ENCODE results near the gene TAF11L9. TPM values are rescaled to one million over a fixed set of nuclear protein-coding genes. Genes with fewer than 3 reads are reported as not detected.
"Not testable (repeated sequence)": the region's sequence is repeated elsewhere in the genome, so short reads cannot be mapped to it uniquely, and the experiment has no call there.

TAF11L9 gene
- polyA plus RNA-seq, 1 of the 3 experiments (the other 2 are of a cell fraction): not detected

DNA sequence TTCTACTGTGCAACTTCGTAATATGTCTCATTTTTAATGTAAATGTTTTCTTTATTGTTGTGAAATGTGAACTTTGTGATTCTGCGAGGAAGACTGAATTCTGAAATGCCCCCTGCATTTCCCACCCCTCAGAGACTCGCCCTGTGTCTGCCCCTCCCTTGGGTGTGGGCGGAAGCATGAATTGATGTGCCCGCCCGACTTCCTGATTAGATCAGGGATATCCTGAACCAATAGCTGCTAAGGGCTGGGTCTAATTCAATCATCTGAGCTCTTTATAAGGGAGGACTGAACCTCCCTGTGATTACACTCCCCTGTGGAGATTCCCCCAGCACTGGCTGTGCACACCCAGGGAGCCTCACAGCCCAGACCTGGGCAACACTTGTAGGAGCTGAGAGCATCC is 9.7 kb upstream of the TAF11L9 start, which contains the start of gene TAF11L11:
TSS of gene TAF11L11 (plus strand) at position 304 of the 400 bp plus-strand sequence.
- 21% methylated on average over 6 of the region's 6 CpGs for WGBS (ENCODE audit: low lambda C conversion rate)
- H3K36me3 ChIP-seq (replicated peaks in 1 of 2; ENCODE audit: control insufficient read depth in 1 of 2, insufficient read depth in 2 of 2, low read length in 1 of 2); H3K9me3 ChIP-seq; H3K27me3 ChIP-seq (ENCODE audit: insufficient read depth); H3K79me2 ChIP-seq (ENCODE audit: insufficient read depth); POLR2A ChIA-PET; H3F3A ChIP-seq (replicated peaks; ENCODE audit: insufficient read depth); H3K9me2 ChIP-seq; H4K20me1 ChIP-seq (ENCODE audit: insufficient read depth); H2AFZ ChIP-seq (ENCODE audit: low read depth); H3K4me2 ChIP-seq; H3K4me1 ChIP-seq (ENCODE audit: control insufficient read depth in 1 of 2, insufficient read depth in 2 of 2, low read depth in 1 of 2, low read length in 1 of 2); CTCF ChIA-PET; H3K27ac ChIP-seq (ENCODE audit: low read depth in 2 of 2, low read length in 1 of 2); H3K4me3 ChIP-seq (ENCODE audit: low read depth in 2 of 2, low read length in 1 of 2); H3K9ac ChIP-seq: not testable (repeated sequence)
- peak; percentile 14 for DNase-seq

DNA sequence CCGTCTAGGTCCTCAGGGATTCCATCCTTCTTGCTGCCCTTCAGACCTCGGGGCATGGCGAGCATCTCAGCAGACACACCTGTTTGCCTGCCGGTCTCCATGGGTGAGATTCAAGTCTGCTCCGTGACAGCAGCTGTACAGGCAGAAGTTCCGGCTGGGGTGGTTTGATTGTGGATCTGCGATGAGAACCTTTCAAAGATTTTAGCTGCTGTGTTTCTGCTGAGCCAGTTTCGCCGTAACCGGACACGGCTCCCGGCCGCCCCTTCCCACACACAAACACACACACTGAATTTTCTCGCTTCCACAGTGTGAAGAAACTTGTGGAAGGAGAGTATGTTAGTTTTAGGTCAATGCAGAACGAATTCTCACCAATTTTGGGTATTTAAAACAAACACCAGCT is 3.5 kb upstream of the TAF11L9 start, which contains the start of gene TAF11L10:
TSS of gene TAF11L10 (minus strand) at position 101 of the 400 bp plus-strand sequence.
- H3K27ac ChIP-seq (ENCODE audit: low read depth in 2 of 2, low read length in 1 of 2); CTCF ChIA-PET; H3K9me3 ChIP-seq; H3F3A ChIP-seq (replicated peaks; ENCODE audit: insufficient read depth); H3K9ac ChIP-seq; DNase-seq; H3K27me3 ChIP-seq (ENCODE audit: insufficient read depth); H4K20me1 ChIP-seq (ENCODE audit: insufficient read depth); H2AFZ ChIP-seq (ENCODE audit: low read depth); H3K4me1 ChIP-seq (ENCODE audit: control insufficient read depth in 1 of 2, insufficient read depth in 2 of 2, low read depth in 1 of 2, low read length in 1 of 2); H3K36me3 ChIP-seq (replicated peaks in 1 of 2; ENCODE audit: control insufficient read depth in 1 of 2, insufficient read depth in 2 of 2, low read length in 1 of 2); H3K79me2 ChIP-seq (ENCODE audit: insufficient read depth); H3K4me2 ChIP-seq; H3K4me3 ChIP-seq (ENCODE audit: low read depth in 2 of 2, low read length in 1 of 2); POLR2A ChIA-PET; H3K9me2 ChIP-seq: not testable (repeated sequence)
- no CpG with 5 or more reads among the region's 15 CpGs for WGBS (ENCODE audit: low lambda C conversion rate)

DNA sequence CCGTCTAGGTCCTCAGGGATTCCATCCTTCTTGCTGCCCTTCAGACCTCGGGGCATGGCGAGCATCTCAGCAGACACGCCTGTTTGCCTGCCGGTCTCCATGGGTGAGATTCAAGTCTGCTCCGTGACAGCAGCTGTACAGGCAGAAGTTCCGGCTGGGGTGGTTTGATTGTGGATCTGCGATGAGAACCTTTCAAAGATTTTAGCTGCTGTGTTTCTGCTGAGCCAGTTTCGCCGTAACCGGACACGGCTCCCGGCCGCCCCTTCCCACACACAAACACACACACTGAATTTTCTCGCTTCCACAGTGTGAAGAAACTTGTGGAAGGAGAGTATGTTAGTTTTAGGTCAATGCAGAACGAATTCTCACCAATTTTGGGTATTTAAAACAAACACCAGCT is 3.3 kb downstream of the TAF11L9 start, which contains the start of gene TAF11L8:
TSS of gene TAF11L8 (minus strand) at position 101 of the 400 bp plus-strand sequence.
- H3K9me2 ChIP-seq; H3K36me3 ChIP-seq (replicated peaks in 1 of 2; ENCODE audit: control insufficient read depth in 1 of 2, insufficient read depth in 2 of 2, low read length in 1 of 2); H3K27ac ChIP-seq (ENCODE audit: low read depth in 2 of 2, low read length in 1 of 2); H3K4me3 ChIP-seq (ENCODE audit: low read depth in 2 of 2, low read length in 1 of 2); H3K4me1 ChIP-seq (ENCODE audit: control insufficient read depth in 1 of 2, insufficient read depth in 2 of 2, low read depth in 1 of 2, low read length in 1 of 2); H3K9ac ChIP-seq; POLR2A ChIA-PET; H3K9me3 ChIP-seq; H2AFZ ChIP-seq (ENCODE audit: low read depth); H3F3A ChIP-seq (replicated peaks; ENCODE audit: insufficient read depth); DNase-seq; H3K79me2 ChIP-seq (ENCODE audit: insufficient read depth); H4K20me1 ChIP-seq (ENCODE audit: insufficient read depth); CTCF ChIA-PET; H3K27me3 ChIP-seq (ENCODE audit: insufficient read depth); H3K4me2 ChIP-seq: not testable (repeated sequence)
- no CpG with 5 or more reads among the region's 16 CpGs for WGBS (ENCODE audit: low lambda C conversion rate)

DNA sequence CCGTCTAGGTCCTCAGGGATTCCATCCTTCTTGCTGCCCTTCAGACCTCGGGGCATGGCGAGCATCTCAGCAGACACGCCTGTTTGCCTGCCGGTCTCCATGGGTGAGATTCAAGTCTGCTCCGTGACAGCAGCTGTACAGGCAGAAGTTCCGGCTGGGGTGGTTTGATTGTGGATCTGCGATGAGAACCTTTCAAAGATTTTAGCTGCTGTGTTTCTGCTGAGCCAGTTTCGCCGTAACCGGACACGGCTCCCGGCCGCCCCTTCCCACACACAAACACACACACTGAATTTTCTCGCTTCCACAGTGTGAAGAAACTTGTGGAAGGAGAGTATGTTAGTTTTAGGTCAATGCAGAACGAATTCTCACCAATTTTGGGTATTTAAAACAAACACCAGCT is 8.5 kb downstream of the TAF11L9 start, which contains the start of gene TAF11L7:
TSS of gene TAF11L7 (minus strand) at position 101 of the 400 bp plus-strand sequence.
- H3K27me3 ChIP-seq (ENCODE audit: insufficient read depth); H3F3A ChIP-seq (replicated peaks; ENCODE audit: insufficient read depth); POLR2A ChIA-PET; H3K4me2 ChIP-seq; H3K9me3 ChIP-seq; H3K4me1 ChIP-seq (ENCODE audit: control insufficient read depth in 1 of 2, insufficient read depth in 2 of 2, low read depth in 1 of 2, low read length in 1 of 2); H3K79me2 ChIP-seq (ENCODE audit: insufficient read depth); H3K36me3 ChIP-seq (replicated peaks in 1 of 2; ENCODE audit: control insufficient read depth in 1 of 2, insufficient read depth in 2 of 2, low read length in 1 of 2); H4K20me1 ChIP-seq (ENCODE audit: insufficient read depth); H3K9me2 ChIP-seq; H3K4me3 ChIP-seq (ENCODE audit: low read depth in 2 of 2, low read length in 1 of 2); H2AFZ ChIP-seq (ENCODE audit: low read depth); CTCF ChIA-PET; H3K27ac ChIP-seq (ENCODE audit: low read depth in 2 of 2, low read length in 1 of 2); DNase-seq; H3K9ac ChIP-seq: not testable (repeated sequence)
- WGBS (ENCODE audit: low lambda C conversion rate): no CpG with 5 or more reads among the region's 16 CpGs

Small RNA genes within 50 kb of the gene (small RNA-seq; reads per million reads assigned to genes)
- 0 reads per million in 7 experiments for gene AC233724.3
- 0 reads per million in 7 experiments for gene AC233724.4
- 0 reads per million in 7 experiments for gene AC233724.6
- gene AC233724.7: 0 reads per million in 7 experiments

Other genes with a start within 250 kb of the TAF11L9 start
- gene TAF11L2, start 96.2 kb downstream of the TAF11L9 start, polyA plus RNA-seq (2012; rRNA removed): not detected in 2 replicates
- not detected in 2 replicates for gene TAF11L3, start 76.0 kb downstream of the TAF11L9 start, polyA plus RNA-seq (2012; rRNA removed)
- not detected in 2 replicates for gene TAF11L4, start 72.6 kb downstream of the TAF11L9 start, polyA plus RNA-seq (2012; rRNA removed)
- gene TAF11L5, start 69.2 kb downstream of the TAF11L9 start, polyA plus RNA-seq (2012; rRNA removed): not detected in 2 replicates
- not detected in 2 replicates for gene TAF11L6, start 65.7 kb downstream of the TAF11L9 start, polyA plus RNA-seq (2012; rRNA removed)
- gene TAF11L7, start 8.6 kb downstream of the TAF11L9 start, polyA plus RNA-seq (2012; rRNA removed): not detected in 2 replicates
- gene TAF11L8, start 3.4 kb downstream of the TAF11L9 start, polyA plus RNA-seq (2012; rRNA removed): not detected in 2 replicates
- not detected in 2 replicates for gene TAF11L10, start 3.4 kb upstream of the TAF11L9 start, polyA plus RNA-seq (2012; rRNA removed)
- not detected in 2 replicates for gene TAF11L11, start 9.8 kb upstream of the TAF11L9 start, polyA plus RNA-seq (2012; rRNA removed)
- not detected in 2 replicates for gene TAF11L12, start 16.0 kb upstream of the TAF11L9 start, polyA plus RNA-seq (2012; rRNA removed)
- gene TAF11L13, start 37.7 kb upstream of the TAF11L9 start, polyA plus RNA-seq (2012; rRNA removed): not detected in 2 replicates
- not detected in 2 replicates for gene TAF11L14, start 40.1 kb upstream of the TAF11L9 start, polyA plus RNA-seq (2012; rRNA removed)